K562 (cell line): Measurements from ENCODE around the gene CREBL2.
"Not testable (repeated sequence)": the region's sequence is repeated elsewhere in the genome, so short reads cannot be mapped to it uniquely, and the experiment has no call there.

Experiments
- CBX2 ChIP-seq: fragments of 200-600 bp; sonication (generic); IDR thresholded peaks from one replicate; pipeline ENCODE4 v1.6.1; 2012; ENCODE audit warnings: mild to moderate bottlenecking, low read length, inconsistent platforms; ENCODE audit not compliant: insufficient read depth, poor library complexity, severe bottlenecking
- CEBPG ChIP-seq, 3 experiments: fragments of 200-800 bp in 1 of 3; sonication (Bioruptor generic) in 1 of 3; sonication (generic) in 1 of 3; formaldehyde crosslinking in 1 of 3; IDR thresholded peaks in 2 of 3; conservative IDR thresholded peaks in 1 of 3; 2 replicates each; pipeline versions ENCODE4 v1.6.1 to v1.8.0; 2016 to 2022; ENCODE audit warnings: missing compliant biosample characterization in 2 of 3, missing genetic modification characterization in 2 of 3, mild to moderate bottlenecking in 1 of 3, missing genetic modification reagents in 1 of 3
- CXXC5 ChIP-seq: fragments of 250-450 bp; sonication (Bioruptor Pico); IDR thresholded peaks from 2 replicates; pipeline ENCODE4 v1.8.0; 2022; ENCODE audit warnings: inconsistent platforms, mild to moderate bottlenecking, moderate library complexity
- EZH2 ChIP-seq: IDR thresholded peaks from 2 replicates; pipeline ENCODE4 v1.6.1; 2012; ENCODE audit warnings: low read depth, mild to moderate bottlenecking, inconsistent platforms, low read length, borderline replicate concordance
- POLR2A ChIP-seq: fragments of 450-650 bp; conservative IDR thresholded peaks from 2 replicates; pipeline ENCODE4 v1.6.1; 2016
- XRCC3 ChIP-seq: fragments of 450-650 bp; IDR thresholded peaks from 2 replicates; pipeline ENCODE4 v1.6.1; 2017; ENCODE audit warnings: mild to moderate bottlenecking, moderate library complexity
- ZFX ChIP-seq: sonication (generic); formaldehyde crosslinking; IDR thresholded peaks from 2 replicates; pipeline ENCODE4 v1.8.0; 2022; ENCODE audit warnings: mild to moderate bottlenecking, missing genetic modification reagents, moderate library complexity
- ZNF133 ChIP-seq: fragments of 250-450 bp; sonication (Bioruptor Pico); IDR thresholded peaks from 2 replicates; pipeline ENCODE4 v1.4.0; 2020; ENCODE audit warnings: mild to moderate bottlenecking
- ZNF785 ChIP-seq: fragments of 250-450 bp; sonication (Bioruptor Pico); IDR thresholded peaks from 2 replicates; pipeline ENCODE4 v1.4.0; 2020; ENCODE audit warnings: mild to moderate bottlenecking

DNA sequence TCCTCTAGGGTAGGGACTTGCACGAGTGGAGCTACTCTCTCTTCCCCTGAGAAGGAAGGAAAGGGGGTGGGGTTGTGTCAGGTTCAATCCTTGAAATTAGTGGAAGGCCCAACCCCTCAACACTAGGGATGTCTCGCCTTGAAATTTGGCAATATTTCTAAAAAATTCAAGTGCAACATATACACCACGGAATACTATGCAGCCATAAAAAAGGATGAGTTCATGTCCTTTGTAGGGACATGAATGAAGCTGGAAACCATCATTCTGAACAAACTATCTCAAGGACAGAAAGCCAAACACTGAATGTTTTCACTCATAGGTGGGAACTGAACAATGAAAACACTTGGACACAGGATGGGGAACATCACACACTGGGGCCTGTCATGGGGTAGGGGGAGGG lies 15.1 kb upstream of the CREBL2 start:
- TF ChIP-seq CEBPG (CRISPR knock-in tag; IDR thresholded peaks at IDR 0.05); CEBPG (tag; conservative IDR thresholded peaks at IDR 0.05 in 1 of 2, IDR thresholded peaks at IDR 0.05 in 1 of 2); ZNF785 (CRISPR knock-in tag); EZH2; ZFX (CRISPR knock-in tag); CBX2; POLR2A; CXXC5 (CRISPR knock-in tag); ZNF133 (CRISPR knock-in tag); XRCC3: not testable (repeated sequence)
